SK-N-SH (cell line): ENCODE results near the gene SUPV3L1. TPM values are rescaled to one million over a fixed set of nuclear protein-coding genes. Genes with fewer than 3 reads are reported as not detected.

ENCODE experiments used
- CTCF ChIA-PET: fragments of 300-600, 350-600 bp; formaldehyde crosslinking; extraction: SDS; loops from one replicate; lab custom pipeline; 2021; lab: Yijun Ruan, JAX
- POLR2A ChIA-PET: fragments of 350-600 bp; sonication (Branson Sonifier 250); formaldehyde crosslinking; extraction: SDS; loops from one replicate; lab custom pipeline; 2020; ENCODE audit warnings: antibody characterized with exemption, inconsistent platforms; lab: Yijun Ruan, JAX
- DNase-seq: peaks from one replicate; pipeline ENCODE4 v3.0.0; 2012
- H2AFZ ChIP-seq: fragments of 200-600 bp; sonication (generic); 2 replicates; pipeline ENCODE4 v1.8.1; 2016; ENCODE audit warnings: antibody characterized with exemption, mild to moderate bottlenecking, low read depth
- H3F3A ChIP-seq: fragments of 200-600 bp; sonication (generic); replicated peaks from 2 replicates; pipeline ENCODE3; 2016; ENCODE audit warnings: antibody characterized with exemption, mild to moderate bottlenecking; ENCODE audit not compliant: insufficient read depth
- H3K27ac ChIP-seq, 2 experiments: fragments of 200-500 bp in 1 of 2; fragments of 200-600 bp in 1 of 2; sonication (Bioruptor generic) in 1 of 2; sonication (generic), shearing (Covaris generic) in 1 of 2; 2 replicates each; pipeline versions ENCODE4 v1.5.1 to v1.6.1; 2014 to 2016; ENCODE audit warnings: low read depth in 2 of 2, inconsistent platforms in 1 of 2, low read length in 1 of 2, mild to moderate bottlenecking in 1 of 2, mixed read lengths in 1 of 2
- H3K27me3 ChIP-seq: fragments of 200-600 bp; sonication (generic), shearing (Covaris generic); 2 replicates; pipeline ENCODE4 v1.6.1; 2016; ENCODE audit warnings: mixed run types; ENCODE audit not compliant: insufficient read depth
- H3K36me3 ChIP-seq, 2 experiments: fragments of 200-500 bp in 1 of 2; fragments of 200-600 bp in 1 of 2; sonication (Bioruptor generic) in 1 of 2; sonication (generic) in 1 of 2; replicated peaks in 1 of 2; 2 replicates each; pipeline versions ENCODE3 to v1.5.1; 2014 to 2016; ENCODE audit warnings: low read length in 1 of 2, mild to moderate bottlenecking in 1 of 2; ENCODE audit not compliant: insufficient read depth in 2 of 2, control insufficient read depth in 1 of 2
- H3K4me1 ChIP-seq, 2 experiments: fragments of 200-500 bp in 1 of 2; fragments of 200-600 bp in 1 of 2; sonication (Bioruptor generic) in 1 of 2; sonication (generic), shearing (Covaris generic) in 1 of 2; 2 replicates each; pipeline versions ENCODE4 v1.5.1 to v1.6.1; 2014 to 2016; ENCODE audit warnings: low read depth in 1 of 2, low read length in 1 of 2, mixed run types in 1 of 2; ENCODE audit not compliant: insufficient read depth in 2 of 2, control insufficient read depth in 1 of 2
- H3K4me2 ChIP-seq: fragments of 200-600 bp; sonication (generic), shearing (Covaris generic); 2 replicates; pipeline ENCODE4 v1.6.1; 2017; ENCODE audit warnings: mixed run types
- H3K4me3 ChIP-seq, 2 experiments: fragments of 200-500 bp in 1 of 2; fragments of 200-600 bp in 1 of 2; sonication (Bioruptor generic) in 1 of 2; sonication (generic), shearing (Covaris generic) in 1 of 2; 2 replicates each; pipeline versions ENCODE4 v1.5.1 to v1.8.1; 2014 to 2016; ENCODE audit warnings: low read depth in 2 of 2, inconsistent platforms in 1 of 2, low read length in 1 of 2, mild to moderate bottlenecking in 1 of 2, mixed read lengths in 1 of 2, moderate library complexity in 1 of 2
- H3K79me2 ChIP-seq: fragments of 200-600 bp; sonication (generic); 2 replicates; pipeline ENCODE4 v1.8.1; 2017; ENCODE audit warnings: mild to moderate bottlenecking; ENCODE audit not compliant: insufficient read depth
- H3K9ac ChIP-seq: fragments of 200-600 bp; sonication (generic); 2 replicates; pipeline ENCODE4 v1.6.1; 2017; ENCODE audit warnings: mixed run types
- H3K9me2 ChIP-seq: fragments of 200-600 bp; sonication (generic); 2 replicates; pipeline ENCODE4 v1.6.1; 2017; ENCODE audit warnings: mixed run types
- H3K9me3 ChIP-seq: fragments of 200-600 bp; sonication (generic); 2 replicates; pipeline ENCODE4 v1.6.1; 2017; ENCODE audit warnings: mixed run types, mild to moderate bottlenecking, moderate library complexity
- H4K20me1 ChIP-seq: fragments of 200-600 bp; sonication (generic); 2 replicates; pipeline ENCODE4 v1.6.1; 2017; ENCODE audit warnings: mild to moderate bottlenecking, mixed run types; ENCODE audit not compliant: insufficient read depth
- CHD2 ChIP-seq: fragments of 150-350 bp; IDR thresholded peaks from 2 replicates; pipeline ENCODE4 v1.6.1; 2018; ENCODE audit warnings: low read length; ENCODE audit not compliant: partially characterized antibody
- EP300 ChIP-seq, 2 experiments: IDR thresholded peaks; 2 replicates each; pipeline versions ENCODE4 v1.4.0 to v1.6.1; 2012; ENCODE audit warnings: borderline replicate concordance in 1 of 2, low read depth in 1 of 2, low read length in 1 of 2
- EZH2phosphoT487 ChIP-seq: fragments of 200-600 bp; sonication (generic); IDR thresholded peaks from 2 replicates; pipeline ENCODE4 v1.6.1; 2017; ENCODE audit warnings: low read depth, mixed run types, mild to moderate bottlenecking, antibody characterized with exemption, moderate library complexity, borderline replicate concordance
- FOXJ3 ChIP-seq: sonication (generic); formaldehyde crosslinking; IDR thresholded peaks from 2 replicates; pipeline ENCODE4 v1.5.1; 2020; ENCODE audit warnings: mild to moderate bottlenecking, missing genetic modification reagents
- GABPA ChIP-seq: IDR thresholded peaks from 2 replicates; pipeline ENCODE4 v1.4.0; 2012; ENCODE audit warnings: low read depth, mild to moderate bottlenecking
- MEF2A ChIP-seq: IDR thresholded peaks from 2 replicates; pipeline ENCODE4 v1.4.0; 2012; ENCODE audit warnings: low read depth, borderline replicate concordance
- NFIC ChIP-seq: IDR thresholded peaks from 2 replicates; pipeline ENCODE4 v1.4.0; 2012; ENCODE audit warnings: borderline replicate concordance
- POLR2AphosphoS5 ChIP-seq: IDR thresholded peaks from 2 replicates; pipeline ENCODE4 v1.6.1; 2012; ENCODE audit warnings: low read depth, low read length
- RFX5 ChIP-seq: IDR thresholded peaks from 2 replicates; pipeline ENCODE4 v1.6.1; 2012; ENCODE audit warnings: mild to moderate bottlenecking, improper control_type of control experiment, low read length
- SIN3A ChIP-seq: IDR thresholded peaks from 2 replicates; pipeline ENCODE4 v1.6.1; 2012; ENCODE audit warnings: low read depth, mild to moderate bottlenecking, low read length, moderate library complexity, borderline replicate concordance
- TAF1 ChIP-seq: IDR thresholded peaks from 2 replicates; pipeline ENCODE4 v1.6.1; 2012; ENCODE audit warnings: low read depth, mild to moderate bottlenecking, low read length, moderate library complexity, borderline replicate concordance
- TCF12 ChIP-seq: IDR thresholded peaks from 2 replicates; pipeline ENCODE4 v1.4.0; 2012
- TEAD4 ChIP-seq: IDR thresholded peaks from 2 replicates; pipeline ENCODE4 v1.4.0; 2012; ENCODE audit warnings: mild to moderate bottlenecking, borderline replicate concordance; ENCODE audit not compliant: insufficient read depth
- WGBS: methylation state at CpG from one replicate; pipeline ENCODE4 v1.1.6; 2017; ENCODE audit warnings: low lambda C conversion rate; 5-methylcytosine and 5-hydroxymethylcytosine counted together
- polyA plus RNA-seq, 3 experiments: library from polyadenylated mRNA; depleted of rRNA; stranded (reverse); fragments of >200 nt; gene quantifications; 2 replicates each; pipeline ENCODE4 v1.2.3, GENCODE V29; 2012

The SUPV3L1 gene
- polyA plus RNA-seq, 1 of the 3 experiments (the other 2 are of a cell fraction) = 19.8 TPM

DNA sequence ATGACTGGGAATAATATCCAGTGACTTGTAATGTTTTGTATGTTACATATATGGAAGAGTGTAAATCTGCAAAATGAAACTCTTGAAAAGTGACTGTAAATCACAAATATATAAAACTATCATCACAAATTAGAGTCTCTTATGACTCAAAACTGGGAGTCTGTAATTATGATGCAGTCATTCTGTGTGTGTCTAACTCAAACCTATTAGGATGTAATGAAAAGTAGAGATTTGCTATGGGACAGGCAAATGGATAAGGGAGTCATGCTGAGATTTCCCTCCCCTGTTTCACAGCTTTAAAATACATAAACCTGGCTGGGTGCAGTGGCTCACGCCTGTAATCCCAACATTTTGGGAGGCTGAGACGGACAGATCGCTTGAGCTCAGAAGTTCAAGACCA is 31.5 kb downstream of the SUPV3L1 start:
- ChIA-PET CTCF (interaction anchor here (1.1 kb wide), 1 partner anchor 8 kb away, joined by 4 read pairs; the partner anchor contains the start of gene HKDC1), POLR2A (interaction anchor here (0.6 kb wide), 1 partner anchor 11 kb away, joined by 3 read pairs; no protein-coding TSS in a partner anchor)
- DNase-seq = no peak
- Histone ChIP-seq H3F3A (no peaks in the 10 kb centered on the region), H3K27me3 (no peaks in the 10 kb centered on the region), H3K9me3 (no peaks in the 10 kb centered on the region), H3K4me2 (no peak overlapping the region), H3K4me3 (no peak overlapping the region), H4K20me1 (no peaks in the 10 kb centered on the region), H3K9ac (no peak overlapping the region), H3K27ac (no peak overlapping the region), H3K36me3 (peaks cover 16 to 26% of the 10 kb centered on the region in 2 experiments), H3K4me1 (peaks cover 0 to 10% of the 10 kb centered on the region in 2 experiments; a peak in 1 of 4 replicates), H2AFZ (no peak overlapping the region), H3K79me2 (no peaks in the 10 kb centered on the region), H3K9me2 (no peaks in the 10 kb centered on the region)
- WGBS = 88% methylated on average over 3 of the region's 3 CpGs
- no peak for TF ChIP-seq GABPA
- no peak for TF ChIP-seq TEAD4

DNA sequence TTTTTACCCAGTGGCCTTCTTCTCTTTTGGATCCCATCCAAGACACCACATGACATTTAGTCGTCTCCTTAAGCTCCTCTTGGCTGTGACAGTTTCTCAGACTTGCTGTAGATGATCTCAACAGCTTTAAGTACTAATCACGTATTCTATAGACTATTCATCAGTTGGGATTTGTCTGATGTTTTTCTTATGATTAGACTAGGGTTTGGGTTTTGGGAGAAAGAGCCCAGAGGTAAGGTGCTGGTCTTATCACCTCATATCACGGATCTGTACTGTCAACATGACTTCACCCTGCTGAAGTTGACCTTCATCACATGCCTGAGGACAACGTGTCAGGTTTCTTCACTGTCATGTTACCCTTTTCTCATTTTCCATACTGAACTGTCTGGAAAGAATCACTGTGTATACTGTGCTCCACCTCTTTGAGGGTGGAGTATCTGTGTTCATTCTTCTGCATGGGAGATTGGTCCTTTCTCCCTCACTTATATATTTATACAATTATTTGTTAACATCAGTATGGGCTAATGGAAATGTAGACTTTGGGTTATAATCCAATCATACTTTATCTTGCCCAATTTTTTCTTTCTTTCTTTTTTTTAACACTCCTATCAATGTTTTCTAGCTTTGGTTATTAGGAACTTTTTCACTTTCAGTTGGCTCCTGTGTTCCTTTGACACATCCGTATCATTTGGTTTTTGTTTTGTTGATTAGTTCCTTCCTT is 33.7 kb downstream of the SUPV3L1 start:
- Histone ChIP-seq H3K9ac (no peak overlapping the region), H3K79me2 (no peaks in the 10 kb centered on the region), H3K27ac (no peak overlapping the region), H3K9me3 (no peaks in the 10 kb centered on the region), H3K9me2 (no peaks in the 10 kb centered on the region), H3K4me1 (peaks cover 0 to 19% of the 10 kb centered on the region in 2 experiments; a peak in 1 of 4 replicates), H3K4me3 (no peak overlapping the region), H3K4me2 (no peak overlapping the region), H2AFZ (no peak overlapping the region), H3K27me3 (no peaks in the 10 kb centered on the region), H3K36me3 (peaks cover 0 to 7% of the 10 kb centered on the region in 2 experiments), H3F3A (no peaks in the 10 kb centered on the region), H4K20me1 (no peaks in the 10 kb centered on the region)
- ChIA-PET POLR2A (no interaction called here), CTCF (interaction anchor here (0.6 to 0.8 kb wide), 3 partner anchors 12 to 748 kb away, joined by 3 to 4 read pairs (median 3); no protein-coding TSS in a partner anchor)
- WGBS = 70% methylated on average over 5 of the region's 5 CpGs
- no peak for DNase-seq
- TF ChIP-seq RFX5 (no peak), FOXJ3 (CRISPR knock-in tag) (no peak), MEF2A (no peak), NFIC (no peak), POLR2AphosphoS5 (no peak), EZH2phosphoT487 (no peak), GABPA (no peak), EP300 (IDR thresholded peaks at IDR 0.05; ENCODE audit: borderline replicate concordance in 1 of 2, low read depth in 1 of 2, low read length in 1 of 2) (no peak), TCF12 (no peak), TAF1 (no peak), CHD2 (no peak), SIN3A (no peak)
